ENCODE results near the gene TET1.
A peak's percentile ranks its signal among the peaks of the same experiment; 100 is the strongest.

Gene TET1

DNA sequence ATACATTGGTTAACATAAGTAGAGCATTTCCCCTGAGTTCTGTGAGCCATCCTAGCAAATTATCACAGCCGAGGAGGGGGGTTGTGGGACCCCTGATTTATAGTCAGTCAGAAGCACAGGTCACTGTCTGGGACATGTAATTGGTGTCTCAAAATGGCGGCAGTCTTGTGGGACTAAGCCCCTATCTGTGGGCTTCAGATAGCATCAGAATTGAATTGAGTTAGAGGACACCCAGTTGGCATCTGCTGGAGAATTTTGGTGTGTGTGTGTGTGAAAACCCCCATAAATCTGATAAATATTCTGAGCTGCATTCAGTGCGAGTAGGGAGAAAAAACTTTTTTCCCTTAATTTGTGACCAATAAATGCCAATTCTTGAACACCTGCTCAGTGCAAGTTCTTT, 6.5 kb upstream of the TET1 start:
- TF ChIP-seq, protein P1, sequence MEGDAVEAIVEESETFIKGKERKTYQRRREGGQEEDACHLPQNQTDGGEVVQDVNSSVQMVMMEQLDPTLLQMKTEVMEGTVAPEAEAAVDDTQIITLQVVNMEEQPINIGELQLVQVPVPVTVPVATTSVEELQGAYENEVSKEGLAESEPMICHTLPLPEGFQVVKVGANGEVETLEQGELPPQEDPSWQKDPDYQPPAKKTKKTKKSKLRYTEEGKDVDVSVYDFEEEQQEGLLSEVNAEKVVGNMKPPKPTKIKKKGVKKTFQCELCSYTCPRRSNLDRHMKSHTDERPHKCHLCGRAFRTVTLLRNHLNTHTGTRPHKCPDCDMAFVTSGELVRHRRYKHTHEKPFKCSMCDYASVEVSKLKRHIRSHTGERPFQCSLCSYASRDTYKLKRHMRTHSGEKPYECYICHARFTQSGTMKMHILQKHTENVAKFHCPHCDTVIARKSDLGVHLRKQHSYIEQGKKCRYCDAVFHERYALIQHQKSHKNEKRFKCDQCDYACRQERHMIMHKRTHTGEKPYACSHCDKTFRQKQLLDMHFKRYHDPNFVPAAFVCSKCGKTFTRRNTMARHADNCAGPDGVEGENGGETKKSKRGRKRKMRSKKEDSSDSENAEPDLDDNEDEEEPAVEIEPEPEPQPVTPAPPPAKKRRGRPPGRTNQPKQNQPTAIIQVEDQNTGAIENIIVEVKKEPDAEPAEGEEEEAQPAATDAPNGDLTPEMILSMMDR (IDR thresholded peaks at IDR 0.05), result no peak
- Mint-ChIP-seq H3K36me3 (ENCODE audit: low read depth) (no peaks in the 10 kb centered on the region), H3K4me1 (peaks cover 30% of the 10 kb centered on the region), H3K4me3 (no peak overlapping the region), H3K27me3 (ENCODE audit: low read depth, poor library complexity) (peaks cover 10% of the 10 kb centered on the region), H3K9me3 (no peaks in the 10 kb centered on the region), H3K27ac (no peak overlapping the region)
- DNase-seq, result no peak

DNA sequence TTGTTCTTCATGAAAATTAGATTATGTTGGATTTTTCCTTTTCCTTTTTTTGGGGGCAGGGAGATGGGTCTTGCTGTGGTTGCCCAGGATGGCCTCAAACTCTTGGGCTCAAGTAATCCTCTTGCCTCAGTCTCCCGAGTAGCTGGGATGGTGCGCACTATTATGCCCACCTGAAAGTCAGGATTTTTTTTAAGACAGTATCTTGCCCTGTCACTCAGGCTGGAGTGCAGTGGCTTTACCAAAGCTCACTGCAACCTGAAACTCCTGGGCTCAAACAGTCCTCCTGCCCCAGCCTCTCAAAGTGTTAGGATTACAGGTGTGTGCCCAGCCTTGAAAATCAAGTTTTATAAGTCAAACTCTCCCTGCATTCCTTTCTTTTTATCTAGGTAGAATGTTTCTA, 1.7 kb upstream of the TET1 start:
- H3K4me1 Mint-ChIP-seq, result peaks cover 32% of the 10 kb centered on the region
- peaks cover 12% of the 10 kb centered on the region for H3K27me3 Mint-ChIP-seq (ENCODE audit: low read depth, poor library complexity)
- no peak overlapping the region for H3K27ac Mint-ChIP-seq
- TF ChIP-seq, protein P1 (IDR thresholded peaks at IDR 0.05), result no peak
- DNase-seq, result no peak
- H3K36me3 Mint-ChIP-seq (ENCODE audit: low read depth), result peaks cover 3% of the 10 kb centered on the region
- H3K4me3 Mint-ChIP-seq, result no peak overlapping the region
- no peaks in the 10 kb centered on the region for H3K9me3 Mint-ChIP-seq

DNA sequence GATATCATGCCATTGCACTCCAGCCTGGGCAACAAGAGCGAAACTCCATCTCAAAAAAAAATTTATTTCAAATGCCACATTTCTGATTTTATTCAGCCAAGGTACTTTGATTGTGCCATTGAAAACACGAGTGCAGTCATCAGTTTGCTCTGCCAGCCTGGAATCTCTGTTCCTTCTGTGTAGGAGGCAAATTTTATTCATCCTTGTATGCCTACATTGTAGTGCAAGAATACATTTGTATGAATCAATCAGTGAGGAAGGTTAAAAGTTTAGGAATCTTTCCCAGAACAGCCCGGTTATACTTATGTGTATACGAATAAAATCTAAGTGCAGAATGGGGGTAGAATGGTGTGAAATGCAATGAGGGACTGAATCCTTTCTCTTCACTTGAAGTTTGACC, 886 bp upstream of the TET1 start:
- DNase-seq, result no peak
- Mint-ChIP-seq H3K27ac (no peak overlapping the region), H3K36me3 (ENCODE audit: low read depth) (peaks cover 7% of the 10 kb centered on the region), H3K4me3 (peak overlapping the region; percentile 92), H3K27me3 (ENCODE audit: low read depth, poor library complexity) (peaks cover 12% of the 10 kb centered on the region), H3K9me3 (no peaks in the 10 kb centered on the region), H3K4me1 (peaks cover 36% of the 10 kb centered on the region)
- TF ChIP-seq, protein P1 (IDR thresholded peaks at IDR 0.05), result no peak

DNA sequence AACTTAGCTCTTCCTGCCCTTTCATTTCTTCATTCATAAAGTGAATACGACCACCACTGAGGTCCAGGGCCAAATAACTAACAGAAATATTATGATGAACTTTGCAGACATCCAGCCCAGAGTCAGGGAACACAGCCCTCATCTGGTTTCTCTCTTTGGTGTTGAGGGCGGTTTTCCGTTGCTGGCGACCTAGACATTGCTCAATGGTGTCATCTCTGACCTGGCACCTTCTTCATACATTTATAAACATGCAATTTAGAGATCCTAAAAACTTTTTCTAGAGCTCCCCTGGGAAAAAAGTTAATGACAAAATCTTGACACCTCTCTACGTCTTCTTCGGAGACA, 324 bp upstream of the TET1 start:
- Mint-ChIP-seq H3K27ac (no peak overlapping the region), H3K9me3 (no peaks in the 10 kb centered on the region), H3K4me1 (peaks cover 37% of the 10 kb centered on the region), H3K36me3 (ENCODE audit: low read depth) (peaks cover 12% of the 10 kb centered on the region), H3K27me3 (ENCODE audit: low read depth, poor library complexity) (peaks cover 12% of the 10 kb centered on the region), H3K4me3 (peak overlapping the region; percentile 92)
- TF ChIP-seq, protein P1 (IDR thresholded peaks at IDR 0.05), result no peak
- DNase-seq, result no peak

DNA sequence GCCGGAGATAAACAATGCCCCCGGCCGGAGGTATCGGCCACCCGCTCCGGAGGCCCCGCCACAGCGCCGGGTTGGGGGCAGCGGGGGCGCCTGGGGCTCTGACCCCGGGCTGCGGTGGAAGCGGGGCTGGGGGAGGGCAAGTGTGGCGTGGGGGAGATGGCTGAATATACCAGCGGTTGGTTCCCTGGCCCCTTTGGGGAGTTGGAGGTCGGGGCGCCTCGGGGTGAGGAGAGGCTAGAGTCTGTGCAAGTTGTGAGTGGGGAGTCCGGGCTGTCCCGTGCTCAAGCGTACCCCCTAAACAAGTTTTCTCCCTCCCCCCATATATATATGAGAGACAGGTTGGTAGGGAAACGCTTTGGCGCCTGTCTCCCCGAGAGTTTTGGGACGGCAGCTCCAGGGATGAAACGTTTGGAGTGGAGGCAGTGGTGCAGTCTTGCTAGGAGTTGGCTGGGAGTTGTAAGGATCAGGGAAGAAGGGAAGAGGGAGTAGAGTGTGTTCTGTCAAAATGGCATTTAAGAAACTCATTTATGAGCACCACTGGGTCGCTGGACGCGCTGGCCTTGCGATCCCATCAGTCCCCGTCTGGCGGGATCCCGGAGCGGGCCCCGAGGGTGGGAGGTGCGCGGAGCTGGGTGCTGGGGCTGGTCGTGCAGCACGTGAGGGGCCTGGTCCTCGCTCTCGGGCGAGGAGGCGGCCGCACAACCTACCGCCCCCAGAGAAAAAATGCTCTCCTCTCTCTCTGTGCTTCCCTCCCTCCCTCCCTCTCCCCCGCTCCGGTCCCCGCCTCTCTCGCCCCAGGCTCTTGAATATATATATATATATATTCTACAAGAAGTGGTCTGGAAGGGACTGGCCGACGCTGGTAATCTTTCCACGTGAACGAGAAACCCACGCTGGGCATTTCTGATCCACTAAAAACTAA, 1.1 kb downstream of the TET1 start:
- peak overlapping the region; percentile 86 for H3K27ac Mint-ChIP-seq
- peaks cover 18% of the 10 kb centered on the region for H3K36me3 Mint-ChIP-seq (ENCODE audit: low read depth)
- no peaks in the 10 kb centered on the region for H3K9me3 Mint-ChIP-seq
- H3K4me1 Mint-ChIP-seq, result peaks cover 47% of the 10 kb centered on the region
- peak; percentile 62 for DNase-seq
- H3K27me3 Mint-ChIP-seq (ENCODE audit: low read depth, poor library complexity), result peaks cover 12% of the 10 kb centered on the region
- peak overlapping the region; percentile 92 for H3K4me3 Mint-ChIP-seq
- TF ChIP-seq, protein P1 (IDR thresholded peaks at IDR 0.05), result no peak
